ENCODE results near the gene INO80E.
"Not testable (repeated sequence)": the region's sequence is repeated elsewhere in the genome, so short reads cannot be mapped to it uniquely, and the experiment has no call there.

The INO80E gene

DNA sequence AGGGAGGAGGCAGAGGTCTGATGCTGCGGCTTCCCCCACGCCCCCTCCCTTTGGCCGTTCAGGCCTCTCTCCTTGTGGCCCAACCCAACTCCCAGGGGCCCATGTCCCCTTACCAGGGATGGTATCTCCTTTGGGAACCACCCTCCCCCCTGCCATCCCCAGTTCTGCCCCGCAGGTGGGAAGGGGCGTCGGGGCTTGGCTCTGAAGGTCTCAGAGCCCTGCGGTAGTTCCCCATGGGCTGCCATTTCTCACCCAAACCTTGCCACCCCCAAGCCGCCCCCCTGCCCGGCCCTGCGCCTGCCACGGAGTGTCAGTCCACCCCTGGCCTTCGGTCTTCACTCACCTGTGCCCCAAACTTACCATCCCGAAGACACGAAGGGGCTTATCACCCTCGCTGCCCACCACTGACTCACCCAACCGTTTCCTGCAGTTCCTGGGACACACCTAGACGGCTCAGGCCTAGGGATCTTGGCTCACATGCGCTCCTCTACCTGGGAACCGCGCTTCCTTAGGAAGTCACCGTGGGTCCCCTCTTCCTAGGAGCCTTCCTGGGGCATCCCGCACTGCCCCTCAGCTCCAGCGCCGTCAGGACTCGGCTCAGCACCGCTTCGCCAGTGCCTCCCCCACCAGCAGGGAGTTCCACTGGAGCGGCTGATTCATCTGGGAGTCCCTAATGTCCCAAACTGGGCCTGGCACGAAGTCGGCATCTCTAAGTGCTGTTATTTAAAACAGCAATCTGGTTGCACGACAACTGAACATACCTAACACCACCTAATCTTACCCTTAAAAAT, 15.9 kb downstream of the INO80E start:
- DNase-seq: no peak

DNA sequence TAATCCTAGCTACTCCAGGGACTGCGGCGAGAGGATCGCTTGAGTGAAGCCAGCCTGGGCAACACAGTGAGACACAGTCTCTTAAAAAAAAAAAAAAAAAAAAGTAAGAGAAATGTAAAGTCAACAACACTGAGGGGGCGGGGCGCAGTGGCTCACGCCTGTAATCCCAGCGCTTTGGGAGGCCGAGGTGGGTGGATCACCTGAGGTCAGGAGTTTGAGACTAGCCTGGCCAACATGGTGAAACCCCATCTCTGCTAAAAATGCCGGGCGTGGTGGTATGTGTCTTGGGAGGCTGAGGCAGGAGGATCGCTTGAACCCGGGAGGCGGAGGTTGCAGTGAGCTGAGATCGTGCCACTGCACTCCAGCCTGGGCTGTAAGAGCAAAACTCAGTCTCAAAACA, 16.6 kb downstream of the INO80E start:
- not testable (repeated sequence) for DNase-seq

DNA sequence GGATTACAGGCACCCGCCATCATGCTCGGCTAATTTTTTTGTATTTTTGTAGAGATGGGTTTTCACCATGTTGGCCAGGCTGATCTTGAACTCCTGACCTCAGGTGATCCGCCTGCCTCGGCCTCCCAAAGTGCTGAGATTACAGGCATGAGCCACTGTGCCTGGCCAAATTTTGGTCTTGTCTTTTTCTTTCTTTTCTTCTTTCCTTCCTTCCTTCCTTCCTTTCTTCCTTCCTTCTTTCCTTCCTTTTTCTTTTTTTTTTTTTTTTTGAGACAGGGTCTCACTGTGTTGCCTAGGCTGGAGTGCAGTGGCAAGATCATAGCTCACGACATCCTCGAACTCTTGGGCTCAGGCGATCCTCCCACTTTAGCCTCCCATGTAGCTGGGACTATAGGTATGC, 19.4 kb downstream of the INO80E start:
- DNase-seq: not testable (repeated sequence)

DNA sequence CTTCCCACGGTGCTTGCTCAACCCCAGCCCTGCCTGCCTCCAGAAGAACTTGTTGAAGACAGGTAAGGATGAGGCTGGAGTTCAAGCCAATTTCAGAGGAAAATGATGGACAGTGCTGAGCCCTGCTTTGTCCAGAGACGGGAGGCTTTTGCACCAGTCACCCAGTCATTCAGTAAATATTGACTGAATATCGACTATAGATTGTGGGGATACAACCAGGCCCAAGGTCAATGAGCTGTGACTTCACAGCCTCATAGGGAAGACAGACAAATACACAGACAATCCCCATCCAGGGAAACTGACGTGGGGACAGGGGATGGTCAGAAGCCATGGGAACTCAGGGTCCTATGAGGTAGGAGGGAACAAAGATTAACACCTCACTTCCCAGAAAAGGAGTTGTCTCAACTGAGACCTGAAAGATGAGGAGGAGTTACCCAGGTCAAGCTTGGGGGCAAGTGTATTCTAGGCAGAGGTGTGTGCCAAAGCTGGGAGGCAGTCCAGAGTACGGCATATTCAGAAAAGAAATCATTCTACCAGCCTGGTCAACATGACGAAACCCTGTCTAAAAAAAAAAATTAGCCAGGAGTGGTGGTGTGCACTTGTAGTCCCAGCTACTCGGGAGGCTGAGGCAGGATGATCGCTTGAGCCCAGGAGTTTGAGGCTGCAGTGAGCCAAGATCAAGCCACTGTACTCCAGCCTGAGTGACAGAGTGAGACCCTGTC, 20.7 kb downstream of the INO80E start:
- no peak for DNase-seq

DNA sequence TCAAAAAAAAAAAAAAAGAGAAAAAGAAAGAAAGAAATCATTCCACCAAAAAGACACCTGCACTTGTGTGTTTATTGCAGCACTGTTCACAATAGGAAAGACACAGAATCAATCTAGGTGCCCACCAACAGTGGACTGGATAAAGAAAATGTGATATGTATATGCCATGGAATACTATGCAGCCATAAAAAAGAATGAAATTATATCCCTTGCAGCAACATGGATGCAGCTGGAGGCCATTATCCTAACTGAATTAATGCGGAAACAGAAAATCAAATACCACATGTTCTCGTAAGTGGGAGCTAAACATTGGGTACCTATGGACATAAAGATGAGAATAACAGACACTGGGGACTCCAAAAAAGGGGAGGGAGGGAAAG, 21.2 kb downstream of the INO80E start:
- no peak for DNase-seq

DNA sequence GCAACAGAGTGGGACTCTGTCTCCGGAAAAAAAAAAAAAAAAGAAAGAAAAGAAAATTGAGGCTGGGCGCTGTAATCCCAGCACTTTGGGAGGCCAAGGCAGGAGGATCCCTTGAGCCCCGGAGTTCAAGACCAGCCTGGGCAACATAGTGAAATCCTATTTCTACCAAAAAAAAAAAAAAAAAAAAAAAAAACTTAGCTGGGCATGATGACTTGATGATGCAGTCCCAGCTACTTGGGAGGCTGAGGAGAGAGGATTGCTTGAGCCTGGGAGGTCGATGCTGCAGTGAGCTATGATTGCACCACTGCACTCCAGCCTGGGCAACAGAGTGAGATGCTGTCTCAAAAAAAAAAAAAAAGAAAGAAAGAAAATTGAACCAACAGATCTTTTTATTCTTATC, 21.9 kb downstream of the INO80E start:
- not testable (repeated sequence) for DNase-seq

DNA sequence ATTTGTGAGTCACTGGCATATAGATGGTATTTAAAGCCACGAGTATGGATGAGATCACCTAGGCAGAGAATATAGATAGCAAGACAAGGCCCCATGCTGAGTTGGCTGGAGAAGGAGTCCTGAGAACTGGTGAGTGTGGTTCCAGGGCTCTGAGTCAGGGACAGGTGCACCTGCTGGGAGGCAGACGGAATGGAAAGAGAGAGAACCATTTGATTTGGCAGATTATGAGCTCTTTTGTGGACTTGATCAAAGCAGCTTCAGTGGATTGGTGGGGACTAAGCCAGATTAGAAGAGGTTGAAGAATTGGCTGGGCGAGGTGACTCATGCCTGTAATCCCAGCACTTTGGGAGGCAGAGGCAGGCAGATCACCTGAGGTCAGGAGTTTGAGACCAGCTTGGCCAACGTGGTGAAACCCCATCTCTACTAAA, 22.7 kb downstream of the INO80E start:
- no peak for DNase-seq

DNA sequence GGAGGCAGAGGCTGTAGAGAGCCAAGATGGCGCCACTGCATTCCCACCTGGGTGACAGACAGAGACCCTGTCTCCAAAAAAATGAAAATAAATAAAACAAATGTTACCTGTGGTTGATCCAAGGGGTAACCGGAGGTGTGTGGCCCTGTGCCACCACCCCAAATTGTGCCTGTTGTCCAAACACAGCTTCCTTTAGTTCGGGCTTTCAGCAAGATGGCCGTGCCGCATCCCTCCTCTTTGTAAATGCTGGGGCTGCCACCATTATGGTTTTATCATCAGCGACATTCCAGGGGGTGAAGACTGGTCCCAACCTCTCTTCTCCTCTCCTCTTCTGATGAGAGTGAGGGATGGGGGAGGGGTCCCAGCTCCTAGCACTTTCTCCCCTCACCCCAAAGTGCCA, 26.8 kb downstream of the INO80E start, which contains the start of gene C16orf92:
Gene C16orf92, plus strand, starts transcription at position 312 of the 400 bp plus-strand sequence. CDS start 143 bp downstream, outside the sequence.
- DNase-seq: no peak

DNA sequence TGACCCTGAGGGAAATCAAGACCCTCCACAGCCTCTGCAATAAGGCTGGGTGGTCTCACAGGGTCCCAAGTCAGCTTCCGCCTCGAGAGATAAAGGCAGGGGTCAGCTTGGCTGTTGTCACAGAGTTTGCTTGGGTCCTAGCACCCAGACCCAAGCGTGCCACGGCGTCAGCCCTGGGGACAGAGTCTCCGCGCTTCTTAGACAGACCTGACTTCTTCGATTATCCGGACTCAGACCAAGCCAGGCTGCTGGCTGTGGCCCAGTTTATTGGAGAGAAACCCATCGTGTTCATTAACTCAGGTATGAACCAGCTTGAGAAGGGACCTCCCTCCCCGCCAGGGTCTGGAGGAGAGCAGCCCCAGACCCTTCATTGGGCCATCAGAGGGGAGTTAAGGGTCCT, 27.5 kb downstream of the INO80E start:
- no peak for DNase-seq

GRCh38 chr16:30024451-30024850, 28.4 kb downstream of the INO80E start:
- no peak for DNase-seq

- no peak for DNase-seq
Observed at GRCh38 chr16:30025156-30025555, 29.1 kb downstream of the INO80E start.

GRCh38 chr16:30025574-30025973, 29.5 kb downstream of the INO80E start:
- DNase-seq: no peak

GRCh38 chr16:30026449-30026848, 30.4 kb downstream of the INO80E start:
- DNase-seq: no peak

DNA sequence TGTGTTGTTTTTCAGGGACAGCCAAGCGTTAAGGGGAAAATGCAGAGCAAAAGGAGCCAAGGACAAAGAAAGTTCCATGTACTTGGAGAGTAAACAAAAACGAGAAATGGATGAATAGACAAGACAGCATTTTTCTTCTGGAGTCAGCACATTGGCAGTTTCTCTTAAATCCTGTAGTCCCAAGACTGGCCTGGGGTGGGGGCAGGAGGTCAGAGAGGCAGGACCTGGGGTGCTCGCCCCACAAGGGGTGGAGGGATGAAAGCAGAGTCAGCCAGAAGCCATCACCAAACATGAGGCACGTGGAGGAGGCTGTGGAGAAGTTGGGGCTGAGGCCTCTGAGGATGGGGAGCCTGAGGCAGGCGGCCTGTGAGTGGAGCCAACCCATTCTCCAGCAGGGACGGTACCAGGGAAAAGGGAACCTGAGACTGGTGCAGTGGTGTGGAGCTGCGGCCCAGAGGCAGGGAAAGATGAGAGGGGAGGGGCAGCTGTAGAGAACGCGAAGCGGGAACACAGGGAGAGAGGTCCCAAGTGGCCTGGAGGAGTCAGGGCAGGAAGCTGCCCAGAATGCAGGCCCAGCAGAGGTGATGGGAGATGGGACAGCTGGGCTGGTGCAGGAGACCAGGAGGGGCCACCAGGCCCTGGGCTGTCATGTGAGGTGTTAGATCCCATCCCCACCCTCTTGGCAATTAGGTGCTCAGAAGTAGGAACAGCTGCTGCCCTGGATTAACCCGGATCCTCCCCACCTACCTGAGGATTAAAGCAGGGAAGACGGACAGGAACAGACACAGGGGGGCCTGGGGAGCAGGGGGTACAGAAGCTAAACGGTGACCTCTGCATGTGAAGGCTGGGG, 31.8 kb downstream of the INO80E start:
- DNase-seq: no peak

GRCh38 chr16:30028438-30029076, 32.5 kb downstream of the INO80E start:
- no peak for DNase-seq

DNA sequence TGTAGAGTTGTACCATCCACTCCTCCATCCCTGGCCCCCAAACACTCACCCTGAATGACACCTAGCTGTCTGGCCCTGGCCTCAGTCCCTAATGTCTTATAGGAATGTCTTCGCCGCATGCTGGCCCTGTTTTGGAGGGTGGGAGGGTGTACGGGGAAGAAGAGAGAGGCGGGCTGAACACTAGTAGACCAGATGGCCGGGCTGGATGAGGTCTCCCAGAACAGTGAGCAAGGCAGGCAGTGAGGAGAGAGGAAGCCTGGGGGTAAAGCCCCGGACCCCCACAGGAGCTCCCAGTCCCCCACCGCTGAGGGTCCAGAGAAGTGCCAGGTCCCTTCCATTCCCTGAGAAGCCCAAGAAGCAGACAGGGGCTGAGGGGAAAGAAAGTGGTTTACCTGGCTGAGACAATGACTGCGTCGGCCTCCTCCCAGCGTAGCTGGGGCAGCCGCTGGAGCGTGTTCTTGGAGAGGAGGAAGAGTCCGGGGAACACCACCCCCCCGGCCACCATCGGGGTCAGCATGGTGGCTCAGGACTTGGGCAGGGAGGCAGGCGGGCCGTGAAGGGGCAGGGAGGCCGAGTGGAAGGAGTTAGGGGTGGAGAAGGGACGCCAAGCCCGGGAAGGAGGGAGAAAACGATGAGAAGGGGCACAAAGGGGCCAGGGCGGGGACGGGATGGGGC, 34.1 kb downstream of the INO80E start:
- no peak for DNase-seq

DNA sequence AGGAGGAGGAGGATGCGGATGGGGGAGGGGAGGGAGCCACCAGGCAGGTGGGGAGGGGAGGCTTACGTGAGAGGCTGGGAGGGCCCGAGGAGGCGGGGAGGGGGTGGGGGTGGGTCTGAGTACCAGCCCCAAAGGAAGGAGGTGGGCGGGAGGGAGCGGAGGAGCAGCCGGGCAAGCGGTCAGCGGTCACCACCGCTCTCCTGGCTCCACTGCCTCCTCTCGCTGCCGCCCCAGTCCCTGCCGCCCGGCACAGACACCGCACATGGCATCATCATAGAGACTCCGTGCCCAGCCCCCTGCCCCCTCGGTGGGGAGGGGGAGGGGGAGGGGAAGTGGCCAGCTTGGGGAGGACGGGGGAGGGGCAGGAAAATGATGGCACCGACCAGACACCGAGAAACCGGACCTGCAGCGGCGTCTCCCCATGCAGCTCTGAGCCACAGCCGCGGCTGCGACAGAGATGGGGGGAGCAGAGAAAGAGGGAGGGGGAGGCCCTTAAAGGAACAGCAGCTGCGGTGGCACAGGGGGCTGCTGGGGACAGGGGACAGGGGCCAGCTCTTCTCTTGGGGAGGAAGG, 34.9 kb downstream of the INO80E start, which contains the start of gene TLCD3B:
Gene TLCD3B, minus strand, starts transcription at position 431 of the 573 bp plus-strand sequence. CDS start 744 bp downstream, outside the sequence.
- peak; percentile 34 for DNase-seq

- no peak for DNase-seq
Observed at GRCh38 chr16:30031477-30031918, 35.5 kb downstream of the INO80E start.

- peak; percentile 65 for DNase-seq
Observed at GRCh38 chr16:30032083-30032819, 36.2 kb downstream of the INO80E start.

GRCh38 chr16:30033270-30033669, 37.2 kb downstream of the INO80E start:
- DNase-seq: no peak

GRCh38 chr16:30040221-30040620, 44.2 kb downstream of the INO80E start:
- DNase-seq: no peak

All from NCI-H1105 (cell line).